SK-N-SH treated with all-trans-retinoic acid at 6 μM for 48 hours (cell line): ENCODE data around the gene ZC3H10.

ENCODE experiments used
- ARNTL ChIP-seq: fragments of 450-650 bp; formaldehyde crosslinking; IDR thresholded peaks from 2 replicates; pipeline ENCODE4 v1.5.0; 2020; ENCODE audit warnings: low read depth, mild to moderate bottlenecking, moderate library complexity, borderline replicate concordance
- GLIS3 ChIP-seq: fragments of 250-450 bp; sonication (Bioruptor Pico); IDR thresholded peaks from 2 replicates; pipeline ENCODE4 v1.5.0; 2020; ENCODE audit warnings: mild to moderate bottlenecking, moderate library complexity
- OSR1 ChIP-seq: fragments of 250-450 bp; sonication (Bioruptor Pico); IDR thresholded peaks from 2 replicates; pipeline ENCODE4 v1.8.0; 2022; ENCODE audit warnings: moderate library complexity, mild to moderate bottlenecking, inconsistent platforms
- PPARA ChIP-seq: fragments of 250-450 bp; sonication (Bioruptor Pico); IDR thresholded peaks from 2 replicates; pipeline ENCODE4 v1.5.0; 2020; ENCODE audit warnings: mild to moderate bottlenecking, borderline replicate concordance
- ZFP30 ChIP-seq: fragments of 450-650 bp; formaldehyde crosslinking; IDR thresholded peaks from 2 replicates; pipeline ENCODE4 v1.5.0; 2022; ENCODE audit warnings: mild to moderate bottlenecking, moderate library complexity
- ZNF565 ChIP-seq: fragments of 450-650 bp; formaldehyde crosslinking; conservative IDR thresholded peaks from 2 replicates; pipeline ENCODE4 v1.5.0; 2020; ENCODE audit warnings: low read depth, mild to moderate bottlenecking, moderate library complexity
- TF ChIP-seq, protein P1 (sequence below): fragments of 250-450 bp; sonication (Bioruptor Pico); IDR thresholded peaks from 2 replicates; pipeline ENCODE4 v1.8.0; 2020; ENCODE audit warnings: mild to moderate bottlenecking, moderate library complexity, borderline replicate concordance

DNA sequence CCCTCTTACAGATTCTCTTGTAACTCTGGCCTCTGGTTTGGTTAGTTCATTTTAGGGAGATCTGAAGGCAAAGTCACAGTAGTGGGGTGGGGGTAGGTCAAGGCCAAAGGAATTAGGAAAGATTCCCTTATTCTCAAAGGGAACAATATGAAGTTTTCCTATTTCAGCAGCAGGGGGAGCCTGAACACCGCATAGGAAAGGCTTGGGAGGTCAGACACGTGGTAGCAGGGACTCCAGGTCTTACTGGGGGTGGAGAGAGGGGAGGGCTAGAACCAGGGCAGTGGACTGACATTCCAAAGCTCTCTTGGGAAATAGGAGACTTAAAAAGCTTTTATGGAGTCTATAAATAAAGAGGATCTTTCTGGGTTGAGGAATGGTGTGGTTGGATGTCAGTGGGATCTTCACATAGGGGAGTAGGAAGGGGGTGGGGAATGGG lies 1.3 kb downstream of the ZC3H10 start:
- TF ChIP-seq, protein P1, sequence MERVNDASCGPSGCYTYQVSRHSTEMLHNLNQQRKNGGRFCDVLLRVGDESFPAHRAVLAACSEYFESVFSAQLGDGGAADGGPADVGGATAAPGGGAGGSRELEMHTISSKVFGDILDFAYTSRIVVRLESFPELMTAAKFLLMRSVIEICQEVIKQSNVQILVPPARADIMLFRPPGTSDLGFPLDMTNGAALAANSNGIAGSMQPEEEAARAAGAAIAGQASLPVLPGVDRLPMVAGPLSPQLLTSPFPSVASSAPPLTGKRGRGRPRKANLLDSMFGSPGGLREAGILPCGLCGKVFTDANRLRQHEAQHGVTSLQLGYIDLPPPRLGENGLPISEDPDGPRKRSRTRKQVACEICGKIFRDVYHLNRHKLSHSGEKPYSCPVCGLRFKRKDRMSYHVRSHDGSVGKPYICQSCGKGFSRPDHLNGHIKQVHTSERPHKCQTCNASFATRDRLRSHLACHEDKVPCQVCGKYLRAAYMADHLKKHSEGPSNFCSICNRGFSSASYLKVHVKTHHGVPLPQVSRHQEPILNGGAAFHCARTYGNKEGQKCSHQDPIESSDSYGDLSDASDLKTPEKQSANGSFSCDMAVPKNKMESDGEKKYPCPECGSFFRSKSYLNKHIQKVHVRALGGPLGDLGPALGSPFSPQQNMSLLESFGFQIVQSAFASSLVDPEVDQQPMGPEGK (CRISPR knock-in tag): no peak; the same call in 1 of the 2 replicates
- TF ChIP-seq PPARA (CRISPR knock-in tag): no peak
- no peak for TF ChIP-seq OSR1 (CRISPR knock-in tag)
- no peak for TF ChIP-seq ARNTL (CRISPR knock-in tag)
- TF ChIP-seq GLIS3 (CRISPR knock-in tag): no peak
- TF ChIP-seq ZFP30 (CRISPR knock-in tag): no peak
- TF ChIP-seq ZNF565 (CRISPR knock-in tag): no peak
